HCT116 (cell line): ENCODE data around the gene AMPD3. TPM values are rescaled to one million over a fixed set of nuclear protein-coding genes. Genes with fewer than 3 reads are reported as not detected.

Experiments used
- ATAC-seq: fragments of 200-7000 bp; cut with Tn5 transposase; 2 replicates; pipeline ENCODE4 v1.9.1; 2020; ENCODE audit warnings: mild to moderate bottlenecking, moderate library complexity
- BruUV-seq: library from RNA; stranded (reverse); fragments of 400-500 nt; replicated peaks from 2 replicates; lab custom pipeline; 2021; lab: Mats Ljungman, UMichigan
- CTCF ChIA-PET: fragments of 300-600 bp; sonication (Branson Sonifier 250); formaldehyde crosslinking; loops from one replicate; lab custom pipeline; 2021; ENCODE audit warnings: antibody characterized with exemption; lab: Charles Lee
- POLR2A ChIA-PET: fragments of 300-600, 350-600 bp; sonication (Branson Sonifier 250); formaldehyde crosslinking; loops from one replicate; lab custom pipeline; 2021; ENCODE audit warnings: antibody characterized with exemption; lab: Charles Lee
- RAD21 ChIA-PET, 2 experiments: fragments of 300-600 bp; sonication (Branson Sonifier 250); formaldehyde crosslinking; loops; one replicate each; lab custom pipeline; 2023; ENCODE audit warnings: low total read pairs in 2 of 2; ENCODE audit not compliant: uncharacterized antibody in 2 of 2, unreplicated experiment in 2 of 2, low non-redundant PET in 1 of 2; lab: Charles Lee
- DNase-seq: peaks from one replicate; pipeline ENCODE4 v3.0.0-alpha.2; 2010; ENCODE audit warnings: low read depth, low spot score
- H2AFZ ChIP-seq: fragments of 200-600 bp; shearing (Covaris generic), sonication (generic); 2 replicates; pipeline ENCODE4 v1.6.1; 2017; ENCODE audit warnings: low read depth, mixed run types, mixed read lengths, antibody characterized with exemption, low read length; ENCODE audit not compliant: poor library complexity, severe bottlenecking
- H3K27ac ChIP-seq: 2 replicates; pipeline ENCODE4 v1.5.1; 2012; ENCODE audit warnings: low read depth, low read length
- H3K27me3 ChIP-seq: fragments of 200-600 bp; sonication (generic); 2 replicates; pipeline ENCODE4 v1.6.1; 2016; ENCODE audit warnings: mixed run types, low read length, mixed read lengths; ENCODE audit not compliant: insufficient read depth
- H3K36me3 ChIP-seq, 2 experiments: fragments of 200-500 bp in 1 of 2; fragments of 200-600 bp in 1 of 2; sonication (Bioruptor generic) in 1 of 2; sonication (generic) in 1 of 2; 2 replicates each; pipeline versions ENCODE4 v1.5.1 to v1.6.1; 2014 to 2016; ENCODE audit warnings: low read length in 2 of 2, inconsistent platforms in 1 of 2, mixed read lengths in 1 of 2, mixed run types in 1 of 2; ENCODE audit not compliant: insufficient read depth in 2 of 2, control insufficient read depth in 1 of 2
- H3K4me1 ChIP-seq, 2 experiments: fragments of 200-600 bp in 1 of 2; sonication (generic) in 1 of 2; 2 replicates each; pipeline versions ENCODE4 v1.5.1 to v1.6.1; 2012 to 2017; ENCODE audit warnings: low read length in 2 of 2, inconsistent platforms in 1 of 2, mild to moderate bottlenecking in 1 of 2, mixed read lengths in 1 of 2, mixed run types in 1 of 2, moderate library complexity in 1 of 2; ENCODE audit not compliant: insufficient read depth in 2 of 2, control insufficient read depth in 1 of 2
- H3K4me2 ChIP-seq: fragments of 200-600 bp; sonication (generic); 2 replicates; pipeline ENCODE4 v1.6.1; 2017; ENCODE audit warnings: mixed run types, low read length, mixed read lengths
- H3K4me3 ChIP-seq, 2 experiments: fragments of 200-600 bp in 1 of 2; sonication (generic) in 1 of 2; replicated peaks in 1 of 2; 2 replicates each; pipeline ENCODE4 v1.5.1; 2011 to 2016; ENCODE audit warnings: low read length in 2 of 2, control low read depth in 1 of 2, low read depth in 1 of 2, mild to moderate bottlenecking in 1 of 2, mixed read lengths in 1 of 2, mixed run types in 1 of 2
- H3K79me2 ChIP-seq: fragments of 200-600 bp; sonication (generic); 2 replicates; pipeline ENCODE4 v1.6.1; 2017; ENCODE audit warnings: mild to moderate bottlenecking, mixed run types, low read length, moderate library complexity, mixed read lengths; ENCODE audit not compliant: insufficient read depth
- H3K9ac ChIP-seq: fragments of 200-600 bp; sonication (generic); 2 replicates; pipeline ENCODE4 v1.6.1; 2016; ENCODE audit warnings: low read length, mixed read lengths
- H3K9me2 ChIP-seq: fragments of 200-600 bp; sonication (generic), shearing (Covaris generic); 2 replicates; pipeline ENCODE4 v1.6.1; 2017; ENCODE audit warnings: mixed run types, mild to moderate bottlenecking, moderate library complexity; ENCODE audit not compliant: insufficient read depth
- H3K9me3 ChIP-seq, 2 experiments: fragments of 200-500 bp in 1 of 2; fragments of 200-600 bp in 1 of 2; sonication (Bioruptor generic) in 1 of 2; sonication (generic) in 1 of 2; 2 replicates each; pipeline ENCODE4 v1.6.1; 2014 to 2017; ENCODE audit warnings: low read length in 2 of 2, mixed read lengths in 2 of 2, inconsistent platforms in 1 of 2, low read depth in 1 of 2, mild to moderate bottlenecking in 1 of 2, mixed run types in 1 of 2, moderate library complexity in 1 of 2; ENCODE audit not compliant: control insufficient read depth in 1 of 2, insufficient read depth in 1 of 2
- H4K20me1 ChIP-seq: fragments of 200-600 bp; sonication (generic), shearing (Covaris generic); 2 replicates; pipeline ENCODE4 v1.6.1; 2017; ENCODE audit warnings: mixed run types, mild to moderate bottlenecking, moderate library complexity; ENCODE audit not compliant: insufficient read depth
- CBX3 ChIP-seq: IDR thresholded peaks from 2 replicates; pipeline ENCODE4 v1.6.1; 2012; ENCODE audit warnings: low read depth
- CEBPB ChIP-seq: IDR thresholded peaks from 2 replicates; pipeline ENCODE4 v1.6.1; 2012; ENCODE audit warnings: low read depth
- FOSL1 ChIP-seq: IDR thresholded peaks from 2 replicates; pipeline ENCODE4 v1.6.1; 2012; ENCODE audit warnings: low read depth
- RAD21 ChIP-seq: IDR thresholded peaks from 2 replicates; pipeline ENCODE4 v1.6.1; 2012; ENCODE audit warnings: low read depth, mild to moderate bottlenecking
- SIN3A ChIP-seq: IDR thresholded peaks from 2 replicates; pipeline ENCODE4 v1.6.1; 2012; ENCODE audit warnings: low read depth
- SP1 ChIP-seq: IDR thresholded peaks from 2 replicates; pipeline ENCODE4 v1.6.1; 2012; ENCODE audit warnings: low read depth
- ZBTB33 ChIP-seq: IDR thresholded peaks from 2 replicates; pipeline ENCODE4 v1.6.1; 2011; ENCODE audit warnings: mild to moderate bottlenecking, low read length, moderate library complexity; ENCODE audit not compliant: insufficient replicate concordance; ENCODE audit errors: extremely low read depth
- intact Hi-C: fragments of 100-400 bp; cut with micrococcal nuclease; formaldehyde crosslinking; loops from 2 replicates; pipeline ENCODE4 v1.10.0; 2022
- total RNA-seq: library from RNA; stranded (reverse); gene quantifications from one replicate; pipeline ENCODE4 v1.2.1, GENCODE V29; 2021; ENCODE audit not compliant: unreplicated experiment
- TF ChIP-seq, protein P1 (sequence below), 3 experiments: fragments of 200-600 bp in 1 of 3; sonication (generic) in 1 of 3; IDR thresholded peaks in 2 of 3; conservative IDR thresholded peaks in 1 of 3; 2 replicates each; pipeline ENCODE4 v1.5.1; 2012 to 2017; ENCODE audit warnings: low read depth in 2 of 3, low read length in 2 of 3, antibody characterized with exemption in 1 of 3, borderline replicate concordance in 1 of 3, control low read depth in 1 of 3, mild to moderate bottlenecking in 1 of 3, mixed read lengths in 1 of 3, mixed run types in 1 of 3, moderate library complexity in 1 of 3; ENCODE audit not compliant: insufficient read depth in 1 of 3
- TF ChIP-seq, protein P2 (sequence below): IDR thresholded peaks from 2 replicates; pipeline ENCODE4 v1.6.1; 2012

Gene AMPD3
- total RNA-seq, 1 experiment from 2014 or later, result 25.9 TPM

DNA sequence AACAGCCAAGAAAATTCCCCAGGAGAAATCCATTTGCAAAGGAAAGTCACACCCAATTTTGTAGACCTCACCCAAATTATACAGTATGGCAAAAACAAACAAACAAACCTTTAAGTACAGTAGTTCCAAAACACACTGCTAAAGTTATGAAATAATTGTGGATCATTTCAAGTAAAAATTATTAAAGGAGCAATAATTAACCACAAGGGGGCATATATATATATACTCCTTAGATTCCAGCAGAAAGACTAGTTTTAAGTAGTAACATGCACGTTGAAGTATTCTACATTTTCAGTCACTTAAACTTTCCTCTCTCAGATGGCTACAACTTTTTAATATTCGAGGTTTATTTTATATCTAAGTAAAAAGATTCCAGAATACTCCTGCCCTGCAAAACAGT lies 59.1 kb downstream of the AMPD3 start:
- Histone ChIP-seq H3K9me2 (no peaks in the 10 kb centered on the region), H4K20me1 (no peaks in the 10 kb centered on the region), H3K9me3 (no peaks in the 10 kb centered on the region), H2AFZ (no peak overlapping the region), H3K4me1 (peaks cover 23 to 55% of the 10 kb centered on the region in 2 experiments), H3K27ac (peak overlapping the region; percentile 63; the same call in 1 of the 2 replicates), H3K4me3 (no peak overlapping the region), H3K27me3 (no peaks in the 10 kb centered on the region), H3K79me2 (peaks cover 52% of the 10 kb centered on the region), H3K36me3 (peaks cover 3 to 26% of the 10 kb centered on the region in 2 experiments; a peak in 3 of 4 replicates), H3K9ac (peak overlapping the region; percentile 21; the same call in 1 of the 2 replicates), H3K4me2 (peak overlapping the region; percentile 39)
- 0 out of 2 replicates have a peak, but pooled peaks have one; percentile 23 for TF ChIP-seq CEBPB
- TF ChIP-seq RAD21, result peak; percentile 47; the same call in 1 of the 2 replicates
- TF ChIP-seq, protein P1, sequence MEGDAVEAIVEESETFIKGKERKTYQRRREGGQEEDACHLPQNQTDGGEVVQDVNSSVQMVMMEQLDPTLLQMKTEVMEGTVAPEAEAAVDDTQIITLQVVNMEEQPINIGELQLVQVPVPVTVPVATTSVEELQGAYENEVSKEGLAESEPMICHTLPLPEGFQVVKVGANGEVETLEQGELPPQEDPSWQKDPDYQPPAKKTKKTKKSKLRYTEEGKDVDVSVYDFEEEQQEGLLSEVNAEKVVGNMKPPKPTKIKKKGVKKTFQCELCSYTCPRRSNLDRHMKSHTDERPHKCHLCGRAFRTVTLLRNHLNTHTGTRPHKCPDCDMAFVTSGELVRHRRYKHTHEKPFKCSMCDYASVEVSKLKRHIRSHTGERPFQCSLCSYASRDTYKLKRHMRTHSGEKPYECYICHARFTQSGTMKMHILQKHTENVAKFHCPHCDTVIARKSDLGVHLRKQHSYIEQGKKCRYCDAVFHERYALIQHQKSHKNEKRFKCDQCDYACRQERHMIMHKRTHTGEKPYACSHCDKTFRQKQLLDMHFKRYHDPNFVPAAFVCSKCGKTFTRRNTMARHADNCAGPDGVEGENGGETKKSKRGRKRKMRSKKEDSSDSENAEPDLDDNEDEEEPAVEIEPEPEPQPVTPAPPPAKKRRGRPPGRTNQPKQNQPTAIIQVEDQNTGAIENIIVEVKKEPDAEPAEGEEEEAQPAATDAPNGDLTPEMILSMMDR (IDR thresholded peaks at IDR 0.05 in 2 of 3, conservative IDR thresholded peaks at IDR 0.05 in 1 of 3; ENCODE audit: borderline replicate concordance in 1 of 3, insufficient read depth in 1 of 3, low read depth in 2 of 3, low read length in 2 of 3), result peak; percentile 16 to 51 (median 39); a peak in 3 of 6 replicates
- TF ChIP-seq CBX3, result no peak
- RAD21 ChIA-PET, result no interaction called here
- intact Hi-C loops, result loop anchor here (1.0 kb wide), 3 partner anchors 108 to 221 kb away; no protein-coding TSS in a partner anchor
- DNase-seq, result no peak
- no peak for ATAC-seq
- POLR2A ChIA-PET, result no interaction called here
- CTCF ChIA-PET, result interaction anchor here (1.0 to 1.7 kb wide), 3 partner anchors 9 to 221 kb away, joined by 3 to 4 read pairs (median 3); partner anchors contain the start of gene RNF141
- BruUV-seq, result no TSS peak

DNA sequence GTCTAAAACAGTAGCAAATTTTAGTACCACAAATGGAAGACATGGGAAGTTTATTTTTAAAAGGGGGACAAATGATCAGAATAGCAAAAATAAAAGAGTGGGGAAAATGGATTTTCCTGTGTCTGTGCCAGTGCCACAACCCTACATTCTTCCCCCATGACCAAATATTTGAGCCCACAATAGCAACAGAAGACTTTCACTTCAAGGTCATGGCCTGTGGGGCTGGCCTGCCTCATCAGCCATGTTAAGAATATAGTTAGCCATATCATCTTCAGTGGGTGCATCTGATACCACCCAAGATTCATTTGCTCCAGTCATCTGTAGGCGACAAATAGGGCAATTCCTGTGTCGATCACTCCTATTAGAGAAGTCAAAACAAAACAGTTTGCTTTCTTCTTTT lies 59.6 kb downstream of the AMPD3 start:
- no peaks in the 10 kb centered on the region for H3K27me3 ChIP-seq
- H2AFZ ChIP-seq, result no peak overlapping the region
- ATAC-seq (no peak), DNase-seq (no peak)
- H3K9me2 ChIP-seq, result no peaks in the 10 kb centered on the region
- POLR2A ChIA-PET, result no interaction called here
- H3K27ac ChIP-seq, result peak overlapping the region; percentile 63; the same call in 1 of the 2 replicates
- H3K36me3 ChIP-seq, result peaks cover 7 to 31% of the 10 kb centered on the region in 2 experiments; a peak in 3 of 4 replicates
- TF ChIP-seq FOSL1 (no peak), SP1 (0 out of 2 replicates have a peak, but pooled peaks have one; percentile 15), ZBTB33 (no peak), SIN3A (no peak)
- TF ChIP-seq, protein P2, sequence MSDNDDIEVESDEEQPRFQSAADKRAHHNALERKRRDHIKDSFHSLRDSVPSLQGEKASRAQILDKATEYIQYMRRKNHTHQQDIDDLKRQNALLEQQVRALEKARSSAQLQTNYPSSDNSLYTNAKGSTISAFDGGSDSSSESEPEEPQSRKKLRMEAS, result no peak
- CTCF ChIA-PET, result interaction anchor here (1.0 to 1.7 kb wide), 2 partner anchors 9 to 220 kb away, joined by 3 to 4 read pairs; no protein-coding TSS in a partner anchor
- BruUV-seq, result no TSS peak
- peak overlapping the region; percentile 21; the same call in 1 of the 2 replicates for H3K9ac ChIP-seq
- RAD21 ChIA-PET, result no interaction called here
- intact Hi-C loops, result loop anchor here (1.0 kb wide), 3 partner anchors 108 to 221 kb away; no protein-coding TSS in a partner anchor
- H3K4me1 ChIP-seq, result peaks cover 23 to 60% of the 10 kb centered on the region in 2 experiments
- no peaks in the 10 kb centered on the region for H3K9me3 ChIP-seq
- H3K4me3 ChIP-seq, result no peak overlapping the region
- H3K79me2 ChIP-seq, result peaks cover 57% of the 10 kb centered on the region
- H3K4me2 ChIP-seq, result peak overlapping the region; percentile 39
- H4K20me1 ChIP-seq, result no peaks in the 10 kb centered on the region
